Muscle layer of duodenum (tissue), 2 donors: ENCODE data around the gene ANKH.

Experiments
- H3K27ac ChIP-seq: one replicate; pipeline ENCODE4 v1.7.0; 2013; ENCODE audit warnings: mild to moderate bottlenecking, low read length
- H3K27me3 ChIP-seq: one replicate; pipeline ENCODE4 v1.7.0; 2013; ENCODE audit warnings: low read depth, mild to moderate bottlenecking, control low read depth, low read length
- H3K36me3 ChIP-seq, 2 donors: one replicate each; pipeline ENCODE4 v1.7.0; 2013; ENCODE audit warnings: low read length in 2 of 2, control low read depth in 1 of 2, mild to moderate bottlenecking in 1 of 2; ENCODE audit not compliant: insufficient read depth in 2 of 2, control insufficient read depth in 1 of 2
- H3K4me1 ChIP-seq, 2 donors: one replicate each; pipeline ENCODE4 v1.7.0; 2013; ENCODE audit warnings: low read length in 2 of 2, mild to moderate bottlenecking in 2 of 2, control low read depth in 1 of 2, moderate library complexity in 1 of 2; ENCODE audit not compliant: insufficient read depth in 2 of 2, control insufficient read depth in 1 of 2
- H3K4me3 ChIP-seq, 2 donors: one replicate each; pipeline ENCODE4 v1.7.0; 2013; ENCODE audit warnings: low read length in 2 of 2, low read depth in 1 of 2, mild to moderate bottlenecking in 1 of 2
- H3K9me3 ChIP-seq, 2 donors: one replicate each; pipeline ENCODE4 v1.7.0; 2013; ENCODE audit warnings: low read length in 2 of 2, control low read depth in 1 of 2, mild to moderate bottlenecking in 1 of 2; ENCODE audit not compliant: control insufficient read depth in 1 of 2
- donor health status: healthy.

ANKH gene

DNA sequence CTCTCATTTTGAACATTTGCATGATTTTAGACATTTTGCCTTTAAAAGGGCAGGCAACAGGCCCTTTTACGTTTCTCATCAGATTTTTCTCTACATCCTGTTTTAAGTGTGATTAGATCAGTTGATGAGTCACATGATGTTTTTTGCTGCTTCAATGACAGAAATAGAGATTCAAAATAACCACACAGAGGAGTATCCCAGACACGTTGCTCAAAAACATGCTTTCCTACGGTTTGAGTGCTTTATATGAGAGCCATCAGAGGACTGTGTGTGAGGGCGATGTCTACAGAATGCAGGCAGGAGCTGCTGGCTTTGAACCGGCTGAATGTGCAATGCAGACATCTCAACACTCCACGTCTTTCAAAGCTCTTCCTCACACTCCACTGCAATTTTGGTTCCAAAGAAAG is 165.0 kb downstream of the ANKH start:
- Histone ChIP-seq H3K9me3 (no peaks in the 10 kb centered on the region), H3K36me3 (peaks cover 28 to 37% of the 10 kb centered on the region in 2 donors), H3K27me3 (no peaks in the 10 kb centered on the region), H3K4me3 (no peak overlapping the region), H3K27ac (no peak overlapping the region), H3K4me1 (peaks cover 0 to 5% of the 10 kb centered on the region in 2 donors)

DNA sequence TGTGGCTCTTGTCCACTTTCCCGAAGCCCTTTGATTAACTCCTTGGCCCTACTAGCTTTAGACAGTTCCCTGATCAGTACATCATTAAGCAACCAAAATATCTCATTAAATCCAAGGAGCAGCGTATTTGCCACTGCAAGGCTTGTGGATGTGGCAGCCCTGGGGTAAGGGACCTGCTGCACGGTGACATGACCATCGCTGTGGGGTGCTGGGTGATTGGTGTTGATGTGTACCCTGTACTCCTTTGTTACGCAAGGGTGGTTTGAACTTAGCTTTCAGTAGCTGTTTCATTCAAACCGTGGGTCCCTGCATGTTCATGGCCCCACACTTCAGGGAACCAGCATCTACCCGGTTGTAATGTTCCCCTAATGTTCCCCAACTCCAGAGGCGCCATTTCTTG is 166.0 kb downstream of the ANKH start:
- Histone ChIP-seq H3K36me3 (peaks cover 21 to 28% of the 10 kb centered on the region in 2 donors), H3K9me3 (no peaks in the 10 kb centered on the region), H3K27ac (no peak overlapping the region), H3K27me3 (no peaks in the 10 kb centered on the region), H3K4me1 (peaks cover 0 to 12% of the 10 kb centered on the region in 2 donors), H3K4me3 (no peak overlapping the region)

DNA sequence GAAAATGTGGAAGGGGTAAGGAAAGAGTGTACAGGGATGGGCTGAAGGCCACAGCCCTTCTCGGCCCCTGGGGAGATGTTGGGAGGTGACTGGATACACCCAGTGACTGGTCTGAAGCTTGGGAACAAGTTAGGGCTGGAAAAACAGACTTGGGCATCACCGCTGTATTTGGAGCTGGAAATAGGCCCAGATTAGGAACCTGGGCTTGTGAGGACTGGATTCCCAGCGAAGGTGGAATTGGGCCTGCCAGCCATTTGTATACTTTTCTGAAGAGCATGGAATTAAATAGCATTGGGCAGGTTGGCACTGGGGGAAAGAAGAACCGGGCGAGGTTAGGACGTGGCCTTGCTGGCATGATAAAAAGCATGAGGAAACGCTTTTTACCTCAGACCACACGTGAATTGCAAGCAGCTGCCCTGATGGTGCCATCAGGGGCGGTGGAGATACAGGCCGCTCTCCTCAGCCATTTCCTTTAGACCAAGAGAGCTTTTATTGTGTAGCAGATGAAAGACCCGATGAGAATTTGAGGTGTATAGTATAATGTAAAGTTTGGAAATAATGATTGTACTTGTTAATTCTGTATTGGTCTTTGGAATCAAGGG is 169.2 kb downstream of the ANKH start:
- Histone ChIP-seq H3K27ac (no peak overlapping the region), H3K36me3 (peaks cover 12 to 15% of the 10 kb centered on the region in 2 donors), H3K4me3 (no peak overlapping the region), H3K9me3 (no peaks in the 10 kb centered on the region), H3K27me3 (no peaks in the 10 kb centered on the region), H3K4me1 (peaks cover 0 to 12% of the 10 kb centered on the region in 2 donors)

DNA sequence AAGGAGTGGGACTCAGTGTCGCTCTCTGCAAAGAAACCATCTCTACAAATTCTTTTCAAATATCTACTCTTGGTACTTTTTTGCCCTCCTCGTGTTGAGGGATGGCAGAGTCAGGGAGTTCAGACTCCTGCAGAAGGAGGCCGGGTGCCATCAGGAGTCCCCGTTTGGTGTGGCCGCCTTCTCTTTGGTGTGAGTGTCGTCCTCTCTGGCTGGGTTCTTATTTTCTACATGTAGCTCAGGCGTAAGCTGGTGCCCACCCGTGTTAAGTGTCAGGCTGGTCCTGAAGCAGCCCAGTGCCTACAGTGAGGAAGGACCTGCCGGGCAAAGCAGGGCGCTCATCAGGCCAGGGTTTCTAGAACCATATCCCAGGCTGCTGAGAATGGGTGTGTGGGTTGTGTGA is 170.0 kb downstream of the ANKH start:
- no peaks in the 10 kb centered on the region for H3K9me3 ChIP-seq
- peaks cover 0 to 8% of the 10 kb centered on the region in 2 donors for H3K4me1 ChIP-seq
- no peak overlapping the region for H3K27ac ChIP-seq
- H3K27me3 ChIP-seq, result no peaks in the 10 kb centered on the region
- H3K36me3 ChIP-seq, result peaks cover 9 to 15% of the 10 kb centered on the region in 2 donors
- no peak overlapping the region for H3K4me3 ChIP-seq

DNA sequence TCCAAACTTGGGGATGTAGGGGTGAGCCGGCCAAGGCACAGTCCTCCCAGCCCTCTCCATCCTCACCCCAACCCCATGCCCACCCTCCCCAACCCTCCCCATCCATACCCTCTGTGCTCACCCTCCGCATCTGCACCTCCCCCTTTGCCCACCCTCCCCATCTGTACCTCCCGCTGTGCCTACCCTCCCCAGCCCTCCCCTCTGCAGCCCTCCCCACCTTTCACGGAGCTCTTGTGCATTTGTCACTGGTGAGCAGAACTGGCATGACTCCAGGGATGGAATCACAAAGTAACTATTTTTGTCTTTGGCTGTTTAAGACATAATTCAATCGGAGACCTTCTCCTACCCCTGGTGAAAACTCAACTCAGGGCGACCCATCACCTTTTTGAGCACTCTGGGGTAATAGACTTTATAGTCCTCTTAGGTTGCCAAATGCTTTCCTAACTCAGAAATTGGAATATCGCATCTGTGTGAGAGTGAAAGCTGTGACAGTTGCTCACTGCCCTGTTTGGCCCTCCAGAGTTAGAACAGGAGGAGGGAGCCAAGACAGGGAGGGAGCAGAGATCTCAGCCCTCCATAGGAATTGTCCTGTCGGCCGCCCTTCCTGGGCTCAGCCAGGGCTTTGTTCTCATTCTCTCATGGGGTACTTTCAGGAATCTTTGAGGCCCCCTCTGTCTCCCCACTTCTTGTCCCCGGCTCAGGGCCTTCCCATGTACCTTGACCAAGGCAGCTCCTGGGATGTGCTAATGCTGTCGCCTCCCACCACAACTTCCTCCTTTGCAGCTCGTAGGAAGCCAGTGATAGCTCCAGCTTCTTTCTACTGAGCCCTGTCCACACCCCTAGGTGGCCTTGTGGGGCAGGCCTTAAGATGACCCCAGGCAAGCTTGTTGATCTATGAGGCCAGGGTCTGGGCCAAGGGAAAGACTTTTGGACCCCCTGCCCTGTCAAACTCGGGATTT is 170.8 kb downstream of the ANKH start:
- Histone ChIP-seq H3K27me3 (no peaks in the 10 kb centered on the region), H3K36me3 (peaks cover 14 to 20% of the 10 kb centered on the region in 2 donors), H3K4me1 (peaks cover 0 to 8% of the 10 kb centered on the region in 2 donors), H3K4me3 (no peak overlapping the region), H3K27ac (no peak overlapping the region), H3K9me3 (no peaks in the 10 kb centered on the region)

DNA sequence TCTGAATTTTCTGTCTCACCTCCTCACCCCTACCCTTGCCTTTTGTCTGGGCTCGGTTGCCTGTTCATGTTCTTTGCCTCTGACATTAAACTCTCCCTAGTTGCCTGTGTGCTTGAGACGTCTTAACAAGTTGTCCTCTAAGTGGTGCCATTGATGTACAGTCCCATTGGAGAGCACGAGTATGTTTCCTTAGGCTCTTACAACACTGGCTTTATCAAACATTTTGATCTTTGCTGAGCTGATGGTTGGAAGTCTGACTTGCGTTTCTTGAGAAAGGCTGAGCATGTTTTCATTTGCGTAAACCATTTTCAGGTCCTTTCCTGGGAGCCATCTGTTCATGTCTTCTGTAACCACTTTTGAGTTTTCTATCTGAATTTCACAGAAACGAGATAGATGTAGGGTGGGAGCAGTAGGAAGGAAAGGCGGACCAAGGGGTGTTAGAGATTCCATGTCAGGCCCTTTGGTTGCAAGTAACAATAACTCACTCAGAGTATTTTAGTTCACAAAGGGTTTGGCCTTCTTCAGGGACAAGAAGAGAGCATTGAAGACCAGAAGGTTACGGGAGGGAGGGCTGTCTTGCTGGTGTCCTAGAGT is 171.7 kb downstream of the ANKH start:
- peaks cover 0 to 8% of the 10 kb centered on the region in 2 donors for H3K4me1 ChIP-seq
- H3K9me3 ChIP-seq, result no peaks in the 10 kb centered on the region
- peaks cover 14 to 24% of the 10 kb centered on the region in 2 donors for H3K36me3 ChIP-seq
- no peak overlapping the region for H3K27ac ChIP-seq
- H3K4me3 ChIP-seq, result no peak overlapping the region
- H3K27me3 ChIP-seq, result no peaks in the 10 kb centered on the region

DNA sequence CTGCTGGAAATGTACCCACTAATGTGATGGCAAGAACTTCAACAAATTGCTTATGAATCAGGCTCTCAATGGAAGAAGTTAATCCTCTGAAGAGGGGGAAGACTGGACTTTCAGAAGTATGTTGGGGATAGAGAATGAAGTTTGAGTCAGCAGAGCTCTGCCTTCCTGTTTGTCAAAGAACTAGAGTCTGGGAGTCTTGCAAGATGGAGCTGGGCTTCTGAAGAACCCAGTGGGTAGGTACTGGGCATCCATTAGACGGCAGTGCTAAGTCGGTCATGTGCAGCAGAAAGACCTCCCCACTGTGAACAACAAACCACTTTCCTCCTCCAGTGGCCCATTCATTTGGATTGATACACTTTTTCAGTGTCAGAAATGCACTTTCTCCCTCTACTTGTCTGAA is 172.4 kb downstream of the ANKH start:
- Histone ChIP-seq H3K9me3 (no peaks in the 10 kb centered on the region), H3K36me3 (peaks cover 17 to 27% of the 10 kb centered on the region in 2 donors), H3K27me3 (no peaks in the 10 kb centered on the region), H3K4me1 (peaks cover 0 to 8% of the 10 kb centered on the region in 2 donors), H3K4me3 (no peak overlapping the region), H3K27ac (no peak overlapping the region)

DNA sequence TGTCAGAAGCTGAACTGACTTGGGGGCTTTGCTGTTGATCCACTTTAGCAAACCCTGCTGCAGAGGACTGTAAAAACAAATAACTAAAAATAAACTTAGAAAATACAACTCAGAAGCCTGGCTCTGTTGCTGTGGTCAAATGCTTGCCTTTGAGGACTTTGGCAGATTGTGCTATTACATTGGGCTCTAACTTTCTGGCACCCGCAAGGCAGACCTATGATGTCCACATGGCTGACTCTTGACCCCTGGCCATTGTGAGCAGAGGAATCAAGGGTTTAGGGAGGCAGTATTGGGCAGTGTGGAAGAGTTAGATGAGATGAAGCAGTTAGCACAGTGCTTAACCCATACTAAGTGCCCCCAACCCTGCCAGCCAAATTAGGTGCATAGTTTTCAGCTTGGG is 173.1 kb downstream of the ANKH start:
- peaks cover 0 to 8% of the 10 kb centered on the region in 2 donors for H3K4me1 ChIP-seq

DNA sequence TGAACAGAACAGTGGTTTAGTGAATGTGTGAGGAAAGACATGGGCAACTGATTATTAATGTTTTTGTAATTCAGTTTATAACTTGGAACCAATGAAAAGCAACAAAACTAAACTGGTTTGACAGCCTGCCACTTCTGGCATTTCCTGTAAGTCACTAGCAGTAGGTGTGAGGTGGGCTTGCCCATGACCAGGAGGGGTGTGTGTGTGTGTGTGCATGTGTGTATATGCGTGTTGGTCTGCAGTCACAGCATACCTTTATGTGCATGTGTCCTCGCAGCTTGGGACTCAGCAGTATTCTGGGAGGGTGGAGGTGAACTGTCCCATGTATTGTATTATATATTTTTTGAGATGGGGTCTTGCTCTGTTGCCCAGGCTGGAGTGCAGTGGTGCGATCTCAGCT is 174.7 kb downstream of the ANKH start:
- Histone ChIP-seq H3K27me3 (no peaks in the 10 kb centered on the region), H3K4me3 (no peak overlapping the region), H3K36me3 (peaks cover 28 to 45% of the 10 kb centered on the region in 2 donors), H3K27ac (no peak overlapping the region), H3K9me3 (no peaks in the 10 kb centered on the region), H3K4me1 (peaks cover 0 to 8% of the 10 kb centered on the region in 2 donors)

More for the DNA sequence above, 173.1 kb downstream of the ANKH start:
- H3K36me3 ChIP-seq, result peaks cover 21 to 33% of the 10 kb centered on the region in 2 donors
- H3K9me3 ChIP-seq, result no peaks in the 10 kb centered on the region
- no peak overlapping the region for H3K27ac ChIP-seq
- H3K4me3 ChIP-seq, result no peak overlapping the region
- H3K27me3 ChIP-seq, result no peaks in the 10 kb centered on the region

DNA sequence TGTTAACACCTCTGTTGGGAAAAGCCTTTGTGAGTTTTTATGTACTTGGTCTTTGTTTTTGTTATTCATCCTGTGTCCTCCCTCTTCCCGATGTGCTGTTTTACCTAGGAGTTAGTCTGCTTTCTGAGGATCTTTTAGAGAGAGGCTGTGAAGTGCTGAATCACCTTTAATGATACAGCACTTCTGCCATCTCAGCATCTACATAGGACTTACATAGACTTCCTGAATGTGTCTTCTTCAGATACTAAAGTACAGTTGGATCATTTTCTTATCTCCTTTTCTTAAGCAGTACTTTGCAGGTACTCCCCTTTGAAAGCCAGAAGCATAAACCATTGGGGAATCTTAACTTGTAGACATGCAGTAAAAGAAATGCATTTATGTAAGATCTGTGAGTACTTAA is 175.5 kb downstream of the ANKH start:
- Histone ChIP-seq H3K36me3 (peaks cover 30 to 50% of the 10 kb centered on the region in 2 donors), H3K9me3 (no peaks in the 10 kb centered on the region), H3K4me3 (no peak overlapping the region), H3K4me1 (peaks cover 0 to 6% of the 10 kb centered on the region in 2 donors), H3K27ac (no peak overlapping the region), H3K27me3 (no peaks in the 10 kb centered on the region)

DNA sequence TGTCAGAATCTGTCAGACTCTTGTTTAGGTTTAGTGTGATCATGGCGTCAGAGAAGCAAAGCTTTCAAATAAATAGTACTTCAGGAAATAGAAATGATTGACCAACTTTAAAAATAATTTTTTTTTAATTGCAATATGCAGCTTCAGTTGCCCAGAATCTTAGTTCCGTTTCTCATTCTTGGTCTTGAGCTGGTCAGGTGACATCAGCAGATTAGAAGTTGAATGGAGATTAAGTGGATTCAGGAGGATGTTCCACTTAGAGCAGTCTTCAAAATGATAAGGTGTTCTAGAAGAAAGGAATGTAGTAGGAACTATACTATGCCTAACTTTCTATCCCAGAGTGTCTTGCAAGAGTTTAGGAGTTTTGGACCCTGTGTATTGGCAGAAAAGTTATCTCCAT is 176.4 kb downstream of the ANKH start:
- Histone ChIP-seq H3K4me1 (no peaks in the 10 kb centered on the region), H3K36me3 (peaks cover 39 to 59% of the 10 kb centered on the region in 2 donors), H3K27ac (no peak overlapping the region), H3K27me3 (no peaks in the 10 kb centered on the region), H3K9me3 (peaks cover 3% of the 10 kb centered on the region in 2 donors), H3K4me3 (no peak overlapping the region)
